Suppressor macrophage (primary cell): Measurements from ENCODE around the gene PHKA1.
"Not testable (repeated sequence)": the region's sequence is repeated elsewhere in the genome, so short reads cannot be mapped to it uniquely, and the experiment has no call there.

ENCODE experiments used
- DNase-seq, 4 experiments: peaks; one replicate each; pipeline ENCODE4 v3.0.0-alpha.2; 2020 to 2022

PHKA1 gene

DNA sequence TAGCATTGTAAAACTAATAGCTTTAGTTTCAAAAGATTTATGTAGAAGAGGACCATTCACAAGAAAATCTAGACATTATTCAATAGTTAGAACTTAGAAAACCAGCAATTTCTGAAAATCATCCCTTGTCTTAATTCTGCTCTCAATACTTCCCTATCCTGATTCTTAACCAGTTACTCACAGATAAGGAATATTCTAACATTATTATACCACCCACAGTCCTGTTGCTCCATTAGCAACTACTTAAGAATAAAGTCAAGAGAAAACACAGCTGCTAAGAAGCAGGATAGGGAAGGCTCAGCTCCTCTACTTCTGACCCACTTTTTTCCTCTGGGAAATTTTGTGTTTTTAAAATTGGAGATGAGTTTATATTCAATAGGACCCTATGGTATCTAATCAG lies 47.7 kb downstream of the PHKA1 start:
- DNase-seq = no peak

DNA sequence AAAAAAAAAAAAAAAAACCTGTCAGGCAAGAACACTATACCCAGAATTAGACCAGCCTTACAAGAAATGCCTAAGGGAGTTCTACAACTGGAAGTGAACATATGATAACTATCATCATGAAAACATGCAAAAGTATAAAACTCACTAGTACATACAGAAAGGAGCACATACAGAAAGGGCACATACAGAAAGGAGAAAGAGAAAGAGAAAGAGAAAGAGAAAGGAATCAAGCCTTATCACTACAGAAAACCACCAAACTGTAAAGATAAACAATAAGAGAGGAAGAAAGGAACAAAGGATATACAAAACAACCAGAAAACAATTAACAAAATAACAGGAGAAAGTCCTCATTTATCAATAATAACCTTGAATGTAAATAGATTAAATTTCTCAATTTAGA lies 50.4 kb downstream of the PHKA1 start:
- no peak for DNase-seq

DNA sequence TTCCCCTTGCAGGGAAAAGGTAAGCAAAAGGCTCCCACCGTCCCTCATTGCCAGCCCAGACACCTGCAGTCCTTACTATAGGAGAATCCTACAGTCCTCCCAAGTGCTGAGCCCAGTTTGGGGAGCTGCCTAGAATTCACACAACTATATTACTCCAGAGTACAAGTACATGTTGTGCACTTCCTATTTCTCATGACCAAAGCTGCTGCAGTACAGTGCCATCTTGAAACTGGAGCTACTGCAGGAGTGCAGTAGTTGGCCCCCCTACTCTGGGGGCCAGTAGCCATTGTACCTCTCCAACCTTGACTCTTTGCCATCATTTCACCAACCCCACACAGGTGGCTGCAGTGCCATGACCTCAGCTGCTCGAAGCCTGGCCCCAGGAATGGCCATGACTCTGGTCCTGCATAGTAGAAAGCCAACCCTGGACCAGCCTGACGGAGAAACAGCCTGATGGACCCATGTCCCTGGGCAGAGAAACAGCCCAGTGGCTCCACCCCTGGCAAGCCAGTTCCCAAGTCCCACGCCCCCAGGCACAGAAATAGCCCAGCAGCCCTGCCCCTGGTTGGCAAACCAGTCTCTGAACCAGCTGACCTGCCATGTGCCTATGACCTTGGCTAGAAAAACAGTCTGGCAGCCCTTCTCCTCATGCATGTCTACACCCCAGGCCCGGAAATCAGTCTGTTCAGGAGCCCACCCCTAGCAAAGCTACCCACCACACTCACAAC lies 51.9 kb downstream of the PHKA1 start:
- DNase-seq = no peak

DNA sequence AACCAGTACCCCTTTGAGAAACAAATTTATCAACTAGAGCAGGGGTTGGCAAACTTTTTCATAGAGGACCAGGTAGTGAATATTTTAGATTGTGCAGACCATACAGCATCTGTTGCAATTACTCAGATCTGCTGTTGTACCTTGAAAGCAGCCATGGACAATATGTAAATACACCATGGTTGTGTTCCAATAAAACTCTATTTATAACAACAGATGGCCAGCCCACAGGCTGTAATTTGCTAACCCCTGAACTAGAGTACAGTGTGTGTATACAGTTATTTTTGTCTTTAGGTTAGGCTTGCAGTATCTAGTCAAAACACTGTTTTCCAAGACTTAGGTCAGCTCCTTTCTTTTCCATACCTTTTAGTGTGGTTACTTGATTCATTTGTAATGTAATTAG lies 54.4 kb downstream of the PHKA1 start:
- DNase-seq = no peak

DNA sequence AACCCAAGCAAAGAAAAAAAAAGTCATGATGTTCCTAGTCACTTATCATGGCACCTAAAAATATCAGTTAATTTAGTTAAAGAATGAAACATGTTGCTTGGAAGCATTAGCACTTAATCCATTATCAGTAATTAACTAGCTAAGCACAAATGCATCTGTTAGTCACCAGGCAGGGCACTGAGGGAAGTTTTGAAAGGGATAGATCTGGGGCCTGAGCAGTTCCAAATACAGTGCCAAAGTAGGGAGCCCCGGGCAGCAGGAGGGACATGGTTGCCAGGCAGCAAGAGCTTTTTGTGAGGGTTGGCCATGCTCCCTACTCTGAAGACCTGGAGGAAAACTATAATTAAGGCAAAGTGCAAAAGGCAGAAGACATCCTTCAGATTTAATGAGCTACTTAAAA lies 62.0 kb downstream of the PHKA1 start:
- no peak for DNase-seq

DNA sequence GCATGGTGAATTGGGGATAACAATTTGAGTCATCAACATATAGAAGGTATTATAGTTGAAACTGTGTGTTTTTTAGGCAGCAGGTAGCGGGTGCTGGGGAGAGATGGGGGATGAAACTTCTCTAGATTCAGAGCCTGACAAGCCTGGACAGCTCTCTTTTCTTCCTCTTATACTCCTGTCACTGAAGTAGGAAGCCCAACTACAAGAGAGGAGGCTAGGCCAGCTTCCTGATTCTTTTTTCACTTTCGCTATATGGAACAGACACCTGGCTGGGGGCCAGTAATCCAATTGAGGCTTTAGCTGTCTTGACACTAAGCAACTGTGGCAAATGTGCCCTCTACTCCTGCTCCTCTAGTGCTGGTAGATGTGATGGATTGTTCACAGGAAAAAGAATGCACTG lies 69.2 kb downstream of the PHKA1 start:
- DNase-seq = peak; percentile 23 to 64 (median 50)

DNA sequence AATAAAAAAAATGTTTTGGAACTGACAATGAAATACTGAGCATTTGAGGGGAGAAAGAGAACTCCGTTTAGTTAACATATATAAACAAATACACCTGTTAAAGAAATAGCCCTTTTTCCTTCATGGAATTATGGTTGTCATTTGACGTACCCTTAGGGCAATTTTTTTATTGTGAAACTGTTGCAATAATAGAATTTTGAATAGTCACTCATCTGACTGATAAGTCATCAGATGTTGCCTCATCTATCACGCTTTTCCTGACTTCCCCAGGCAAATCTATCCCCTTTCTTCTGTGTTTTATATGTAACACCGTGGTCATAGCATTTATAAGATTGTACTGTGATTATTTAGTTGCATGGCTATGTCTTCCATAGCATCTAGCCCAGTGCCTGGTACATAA lies 72.5 kb downstream of the PHKA1 start:
- peak in 3 of 4 experiments; percentile 10 to 40 (median 33) for DNase-seq

DNA sequence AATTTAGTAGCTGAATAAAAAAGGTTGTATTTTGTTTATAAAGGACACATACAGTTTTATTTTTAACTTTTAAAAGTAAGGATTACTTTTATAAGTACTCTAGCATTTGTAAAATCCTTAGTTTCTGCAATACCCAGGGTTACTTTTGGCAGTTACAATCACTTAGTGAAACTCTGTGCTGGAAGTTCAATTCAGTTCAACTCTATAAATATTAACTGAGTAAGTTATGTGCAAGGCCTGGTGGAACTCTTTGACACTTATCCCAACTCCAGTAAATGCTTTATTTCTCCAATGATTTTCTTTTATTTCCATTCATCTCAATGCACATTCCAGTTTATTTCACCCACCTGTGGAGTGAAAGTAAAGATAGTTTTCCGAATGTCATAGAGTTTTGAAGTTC lies 78.2 kb downstream of the PHKA1 start:
- DNase-seq = no peak

DNA sequence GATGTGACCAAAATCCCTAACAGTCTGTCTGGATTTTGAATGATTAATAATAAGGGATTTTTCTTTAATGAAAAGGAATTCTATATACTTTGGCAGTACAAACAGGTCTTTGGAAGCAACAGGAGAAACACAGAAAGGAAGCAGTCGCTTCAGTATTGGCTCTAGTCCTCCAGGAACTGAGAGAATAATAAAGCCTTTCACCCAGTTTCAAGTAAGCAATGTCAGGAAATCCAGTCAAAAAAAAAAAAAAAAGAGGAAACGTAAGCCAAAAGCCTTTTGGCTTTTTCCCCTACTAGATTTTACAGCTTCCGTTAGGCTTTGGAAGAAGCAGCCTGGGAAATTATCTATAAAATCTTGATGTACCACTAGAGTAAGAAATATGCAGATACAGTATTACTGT lies 79.8 kb downstream of the PHKA1 start:
- peak in 3 of 4 experiments; percentile 8 to 43 (median 30) for DNase-seq

DNA sequence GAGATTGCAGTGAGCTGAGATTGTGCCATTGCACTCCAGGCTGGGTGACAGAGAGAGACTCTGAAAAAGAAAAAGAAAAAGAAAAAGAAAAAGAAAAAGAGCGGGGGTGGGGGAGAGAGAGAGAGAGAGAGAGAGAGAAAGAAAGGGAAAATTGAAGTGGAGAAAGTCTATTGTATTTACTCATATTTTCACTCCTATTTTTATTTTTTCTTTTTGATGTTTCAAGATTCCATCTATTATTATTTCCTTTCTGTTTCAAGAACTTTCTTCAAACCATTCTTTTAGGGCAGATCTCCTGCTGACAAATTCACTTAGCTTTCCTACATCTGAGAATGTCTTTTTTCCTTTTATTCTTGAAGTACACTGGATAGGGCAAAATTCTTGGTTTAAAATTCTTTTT lies 83.9 kb downstream of the PHKA1 start:
- no peak for DNase-seq

DNA sequence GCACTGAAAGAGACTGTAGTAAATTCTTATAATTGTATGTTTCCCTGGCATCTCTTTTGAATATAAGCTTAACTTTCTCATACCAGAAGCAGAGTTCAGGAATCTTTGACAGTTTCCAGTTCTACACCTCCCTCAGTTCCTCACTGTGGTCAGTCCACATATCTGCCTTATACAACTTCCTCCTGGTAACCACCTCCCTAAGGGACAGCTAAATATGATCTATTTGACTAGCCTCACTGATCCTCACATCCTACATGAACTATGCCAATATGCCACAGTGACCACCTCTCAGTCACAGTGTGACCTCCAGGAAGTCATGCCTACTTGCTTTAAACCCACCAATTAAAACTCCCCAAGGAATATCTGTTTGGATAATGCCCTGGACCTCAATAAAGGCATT lies 89.9 kb downstream of the PHKA1 start:
- DNase-seq = peak in 2 of 4 experiments; percentile 11 to 34

DNA sequence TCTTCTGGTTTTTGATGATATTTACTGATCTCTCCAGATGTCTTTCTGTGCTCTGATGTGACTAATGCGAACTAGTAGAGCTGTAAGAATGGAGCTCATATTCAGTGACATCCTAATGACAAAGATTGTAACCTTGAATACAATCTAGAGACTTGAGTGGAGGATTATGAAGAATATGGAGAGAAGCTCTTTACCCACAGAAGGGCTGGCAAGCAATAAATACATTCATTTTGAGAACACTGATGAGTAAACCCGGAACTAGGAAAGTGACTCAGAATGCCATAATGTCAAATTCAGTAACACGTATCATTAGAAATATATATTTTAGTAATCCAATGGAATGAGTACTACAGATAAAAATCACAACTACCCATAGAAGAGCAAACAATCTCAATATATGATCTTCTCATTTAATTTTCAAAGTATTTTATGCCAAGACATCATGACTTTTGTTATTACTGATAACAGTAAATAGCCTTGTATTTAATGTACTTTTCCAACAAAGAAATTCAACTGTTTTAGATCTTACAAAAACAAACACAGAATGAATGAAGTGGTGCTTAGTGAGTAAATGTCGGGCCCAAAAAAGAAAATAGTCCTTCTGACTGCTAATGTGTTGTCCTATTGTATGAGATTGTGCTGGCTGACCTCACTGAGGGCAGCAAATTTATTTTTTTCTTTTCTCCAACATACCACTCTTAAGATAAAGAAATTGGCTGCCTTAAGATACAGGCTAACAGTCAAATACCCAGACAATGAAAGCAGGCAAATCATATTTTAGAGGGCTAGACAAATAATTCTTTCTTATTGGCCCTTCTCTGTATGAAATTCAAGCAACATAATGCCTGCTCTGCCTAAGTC lies 92.3 kb downstream of the PHKA1 start:
- DNase-seq = no peak

DNA sequence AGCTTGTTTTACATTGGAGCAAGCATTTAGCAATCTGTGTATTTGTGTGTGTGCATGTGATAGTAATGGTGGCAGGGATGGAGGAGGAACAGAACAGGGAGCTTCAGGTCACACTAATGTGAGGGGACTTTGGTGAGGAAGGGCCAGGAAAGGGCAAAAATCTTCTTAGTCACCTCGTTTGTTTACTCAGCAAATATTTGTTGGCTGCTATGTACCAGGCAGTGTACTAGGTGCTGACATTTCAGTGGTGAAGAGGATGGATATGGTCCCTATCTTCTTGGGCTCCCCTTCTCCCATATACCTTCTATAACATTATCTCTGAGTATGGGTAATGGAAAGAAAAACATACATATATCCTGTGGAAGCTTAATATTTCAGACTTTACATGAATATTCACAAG lies 92.9 kb downstream of the PHKA1 start:
- no peak for DNase-seq

DNA sequence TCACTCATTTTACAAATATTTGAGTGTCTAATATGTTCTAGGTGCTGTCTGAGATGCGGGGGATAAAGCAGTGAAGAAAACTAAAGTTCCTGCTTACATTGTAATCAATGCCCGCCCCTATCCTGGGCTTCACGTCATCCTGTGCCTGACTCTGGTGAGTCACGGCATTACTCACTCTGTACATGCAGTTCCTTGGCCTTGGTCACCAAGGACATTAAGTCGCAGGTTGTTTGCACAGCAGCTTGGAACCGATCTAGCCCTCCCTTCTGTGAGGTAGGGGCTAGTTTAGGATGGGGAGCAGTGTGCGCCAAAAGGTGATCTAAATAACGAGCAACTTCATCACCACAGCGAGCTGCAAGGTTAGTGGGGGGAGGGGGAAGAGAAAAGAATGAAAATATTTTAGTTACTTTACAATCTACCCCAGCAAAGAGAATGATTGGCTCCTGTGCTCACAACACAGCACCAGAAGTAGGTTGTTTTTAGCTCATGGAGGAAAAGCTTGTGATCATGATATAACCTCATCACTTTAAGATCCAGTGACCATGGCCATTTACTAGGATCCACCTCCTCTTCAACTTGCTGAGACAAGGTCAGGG lies 93.5 kb downstream of the PHKA1 start:
- peak; percentile 20 to 56 (median 52) for DNase-seq

DNA sequence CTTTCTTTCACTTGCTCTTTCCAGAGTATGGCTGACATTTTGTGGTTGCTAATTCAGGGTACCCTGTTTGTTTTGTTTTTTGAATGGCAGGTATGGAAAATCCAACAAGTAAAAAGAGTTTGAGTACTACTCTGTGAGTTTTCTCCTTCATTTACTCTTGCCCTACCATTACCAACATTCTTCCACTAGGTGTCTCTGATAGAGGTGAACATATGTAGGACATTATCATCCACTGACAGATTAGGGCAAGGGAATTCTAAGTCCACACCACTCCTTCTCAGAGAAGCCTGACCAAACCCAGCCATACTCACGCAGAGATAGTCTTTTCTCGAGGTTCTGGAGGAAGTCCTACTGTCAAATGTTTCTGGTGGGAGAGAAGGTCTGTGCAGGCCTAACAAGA lies 104.8 kb downstream of the PHKA1 start:
- DNase-seq = no peak

DNA sequence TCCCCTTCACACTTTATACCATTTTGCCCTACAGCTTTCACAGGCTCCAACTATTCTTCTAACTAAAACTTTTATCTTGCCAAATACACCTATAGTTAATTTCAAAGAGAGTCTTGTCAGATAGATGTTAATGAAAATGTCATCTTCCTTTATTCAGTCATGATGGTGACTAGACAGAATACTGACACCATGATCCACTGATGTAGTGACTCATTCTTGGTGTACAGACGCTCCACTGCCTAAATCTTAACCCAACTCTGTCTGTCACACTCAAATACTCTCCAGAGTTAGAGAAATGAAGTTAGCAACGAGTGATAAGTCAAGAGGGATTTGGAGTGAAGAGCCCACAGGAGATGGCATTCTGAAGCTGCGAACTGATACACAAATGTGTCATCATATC lies 109.4 kb downstream of the PHKA1 start:
- no peak for DNase-seq

DNA sequence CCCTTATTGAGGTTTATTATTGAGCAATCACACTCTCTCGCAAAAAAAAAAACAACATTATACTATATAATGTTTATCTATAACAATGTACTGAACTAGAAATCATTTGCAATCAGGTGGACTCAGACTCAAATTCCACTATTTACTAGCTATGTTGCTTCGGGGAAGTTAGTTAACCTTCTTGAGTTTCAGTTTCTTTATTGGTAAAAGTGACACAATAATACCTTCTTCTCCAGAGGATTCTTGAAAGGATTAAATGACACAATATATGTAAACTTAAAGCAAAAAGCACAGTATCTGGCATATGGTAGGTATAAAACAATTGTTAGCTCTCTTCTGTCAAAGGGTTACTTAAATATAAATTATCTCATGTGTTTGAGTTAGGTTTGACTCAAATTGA lies 110.0 kb downstream of the PHKA1 start:
- DNase-seq = no peak

DNA sequence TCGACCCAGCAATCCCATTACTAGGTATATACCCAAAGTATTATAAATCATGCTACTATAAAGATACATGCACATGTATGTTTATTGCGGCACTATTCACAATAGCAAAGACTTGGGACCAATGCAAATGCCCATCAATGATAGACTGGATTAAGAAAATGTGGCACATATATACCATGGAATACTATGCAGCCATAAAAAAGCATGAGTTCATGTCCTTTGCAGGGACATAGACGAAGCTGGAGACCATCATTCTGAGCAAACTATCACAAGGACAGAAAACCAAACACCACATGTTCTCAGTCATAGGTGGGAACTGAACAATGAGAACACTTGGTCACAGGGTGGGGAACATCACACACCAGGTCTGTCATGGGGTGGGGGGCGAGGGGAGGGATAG lies 123.1 kb downstream of the PHKA1 start:
- not testable (repeated sequence) for DNase-seq

DNA sequence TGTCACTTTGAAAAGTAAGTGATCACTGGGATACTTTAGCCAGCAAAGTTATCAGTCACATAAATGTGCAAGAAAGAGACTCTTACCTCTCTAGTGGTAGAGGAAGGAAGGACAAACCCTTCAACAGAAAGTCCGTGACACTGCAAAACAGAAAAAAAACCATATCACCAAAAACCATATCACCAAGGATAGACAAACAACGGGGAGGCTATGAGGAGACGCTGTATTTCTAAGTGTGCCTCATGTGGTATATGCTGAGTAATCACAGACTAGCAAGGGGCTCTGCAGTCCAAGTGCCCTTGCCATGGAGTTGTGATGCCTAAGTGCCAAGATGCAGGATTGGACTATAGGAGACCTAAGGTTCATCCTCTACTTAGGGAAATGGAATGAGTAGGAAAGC lies 129.9 kb downstream of the PHKA1 start:
- no peak for DNase-seq

DNA sequence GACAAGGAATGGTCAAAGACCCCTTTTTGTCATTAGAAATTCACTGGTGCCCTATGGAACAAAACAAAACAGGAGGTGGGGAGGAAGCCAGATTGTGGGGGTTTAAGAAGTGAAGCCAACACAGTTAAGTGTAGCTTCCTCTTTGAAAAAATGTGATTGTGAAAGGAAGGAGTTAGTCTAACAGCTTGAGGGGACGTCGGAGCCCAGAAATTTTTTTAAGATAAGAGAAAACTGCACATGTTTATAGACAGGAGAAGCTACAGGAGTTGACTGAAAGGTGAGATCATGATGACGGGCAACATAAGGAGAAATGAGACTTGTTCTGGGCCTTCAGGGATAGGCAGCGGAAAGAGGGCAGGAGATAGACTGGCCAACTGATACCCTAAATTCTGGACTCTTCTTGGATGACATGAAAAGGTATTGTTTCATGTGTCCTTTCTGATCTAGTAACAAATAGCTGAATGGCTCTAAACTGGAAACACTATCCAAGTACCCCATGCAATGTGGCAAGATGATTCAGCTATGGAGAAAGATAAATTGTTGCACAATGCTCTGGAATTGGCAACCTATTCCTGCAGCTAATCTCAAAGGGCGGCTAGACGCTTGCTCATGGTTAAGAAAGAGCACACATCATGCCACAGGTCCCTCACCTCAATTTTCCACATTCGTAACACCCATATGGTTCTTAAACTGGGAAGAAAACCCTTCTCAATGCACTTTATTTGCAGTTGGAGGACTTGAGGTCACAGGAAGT lies 137.8 kb downstream of the PHKA1 start:
- DNase-seq = peak; percentile 23 to 58 (median 49)

DNA sequence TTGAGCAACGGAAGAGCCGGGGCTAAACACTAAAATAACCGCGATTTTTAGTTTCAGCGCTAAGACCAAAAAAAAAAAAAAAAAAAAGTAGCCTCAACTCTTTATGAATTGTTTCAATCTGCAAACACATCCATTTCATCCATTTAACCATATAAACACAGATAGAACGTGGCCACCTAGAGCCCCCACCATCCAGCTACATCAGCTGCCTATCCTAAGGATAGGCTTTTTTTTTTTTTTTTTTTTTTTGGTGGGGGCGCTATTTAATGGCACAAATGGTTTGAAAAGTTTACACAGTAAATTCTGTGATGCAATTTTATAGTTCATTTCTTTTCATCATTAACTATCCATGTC lies 141.0 kb downstream of the PHKA1 start:
- DNase-seq = no peak

DNA sequence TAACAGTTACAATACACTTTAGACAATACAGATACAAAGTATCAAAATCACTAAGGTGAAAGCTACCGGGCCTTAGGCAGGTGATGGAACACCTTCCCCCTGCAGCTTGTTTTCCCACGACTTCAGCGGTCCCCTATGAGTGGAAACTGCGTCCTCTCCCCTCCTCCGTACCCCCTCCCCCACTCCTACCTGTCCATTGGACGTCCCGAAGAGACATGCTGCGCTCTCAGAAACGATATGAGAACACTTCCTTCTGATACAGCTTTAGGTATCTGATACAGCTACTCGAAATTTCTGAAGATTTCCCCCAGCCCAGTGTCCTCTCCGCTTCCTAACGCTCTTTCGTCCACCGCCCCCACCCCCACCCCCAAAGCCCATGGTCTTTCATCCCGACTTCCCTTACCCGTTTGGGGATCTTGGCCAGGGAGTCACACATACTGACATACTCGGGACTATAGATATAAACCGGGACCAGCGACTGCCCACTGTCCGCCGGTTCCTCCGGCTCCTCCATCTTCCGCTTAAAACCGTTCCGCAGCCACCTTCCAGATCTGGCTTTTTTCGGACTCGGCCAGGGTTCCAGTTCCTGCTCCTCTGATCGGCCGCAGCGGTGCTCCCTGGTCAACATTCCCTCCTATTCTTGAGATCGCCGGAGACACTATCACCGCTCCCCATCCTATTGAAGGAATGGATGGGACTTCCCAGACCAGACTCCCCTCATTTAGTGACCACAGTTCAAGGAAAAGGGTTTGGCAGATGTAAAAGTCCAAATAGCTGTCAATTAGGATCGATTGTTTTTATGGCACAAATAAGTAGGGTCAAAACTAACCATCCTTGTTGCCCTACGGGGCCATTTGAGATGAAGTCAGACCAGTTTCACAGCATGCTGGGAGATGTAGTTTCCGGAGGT lies 141.6 kb downstream of the PHKA1 start, which contains the start of gene HDAC8:
HDAC8 (minus strand) TSS at position 596 of the 910 bp plus-strand sequence; CDS start at position 514, 82 bp downstream.
- DNase-seq = peak; percentile 66 to 86 (median 80)
